ENCODE results near the gene RAD52. TPM values are rescaled to one million over a fixed set of nuclear protein-coding genes. Genes with fewer than 3 reads are reported as not detected.

The RAD52 gene
- total RNA-seq, 1 experiment from 2014 or later: 15.3 TPM

GRCh38 chr12:922285-922684, 27.2 kb downstream of the RAD52 start:
- no peak overlapping the region for H3K4me2 ChIP-seq (ENCODE audit: insufficient read depth, insufficient read length, low read length)
- DNase-seq: no peak
- no peak overlapping the region for H4K5ac ChIP-seq (ENCODE audit: insufficient read length, low read depth, low read length)
- no peak for TF ChIP-seq CTCF (conservative IDR thresholded peaks at IDR 0.05)
- H2BK5ac ChIP-seq (ENCODE audit: insufficient read length, low read length): no peak overlapping the region
- H3K4me3 Mint-ChIP-seq: no peak overlapping the region
- H3K27me3 Mint-ChIP-seq (ENCODE audit: low read depth): no peaks in the 10 kb centered on the region
- no peak overlapping the region for H2BK15ac ChIP-seq (ENCODE audit: low read depth, low read length)
- H2BK120ac ChIP-seq (ENCODE audit: low read depth, low read length, poor library complexity, severe bottlenecking): no peak overlapping the region
- no peaks in the 10 kb centered on the region for H3K23me2 ChIP-seq (ENCODE audit: insufficient read length, low read depth, low read length, poor library complexity, severe bottlenecking)
- no peak overlapping the region for H3K14ac ChIP-seq (ENCODE audit: insufficient read depth, low read length)
- no peak overlapping the region for H4K91ac ChIP-seq (ENCODE audit: insufficient read length, low read depth, low read length)
- H4K8ac ChIP-seq (replicated peaks; ENCODE audit: insufficient read length, low read depth, low read length): no peak overlapping the region
- WGBS (ENCODE audit: extremely low coverage, insufficient read length, low lambda C conversion rate): no CpG with 5 or more reads among the region's 2 CpGs
- H3K79me1 ChIP-seq (ENCODE audit: insufficient read depth, low read depth, low read length, poor library complexity, severe bottlenecking): no peaks in the 10 kb centered on the region
- H3K27ac Mint-ChIP-seq: no peak overlapping the region
- H2AFZ ChIP-seq (ENCODE audit: low read length): no peak overlapping the region
- no peaks in the 10 kb centered on the region for H3K4me1 ChIP-seq (ENCODE audit: insufficient read depth, low read length)
- H3K4ac ChIP-seq (ENCODE audit: low read depth, low read length): no peak overlapping the region
- no peaks in the 10 kb centered on the region for H3K4me1 Mint-ChIP-seq
- no peaks in the 10 kb centered on the region for H3K79me2 ChIP-seq (ENCODE audit: insufficient read depth, low read length)
- H3K9me3 Mint-ChIP-seq: no peaks in the 10 kb centered on the region; a peak in 2 of 5 replicates
- H2BK20ac ChIP-seq (ENCODE audit: low read depth, low read length, poor library complexity, severe bottlenecking): no peak overlapping the region
- H3K36me3 Mint-ChIP-seq (ENCODE audit: insufficient read depth in 1 of 3, low read depth in 3 of 3): peaks cover 29 to 70% (median 64%) of the 10 kb centered on the region in 3 experiments; a peak in 6 of 7 replicates
- no peaks in the 10 kb centered on the region for H3K27me3 ChIP-seq (ENCODE audit: insufficient read depth, low read length)
- no peak overlapping the region for H2BK12ac ChIP-seq (ENCODE audit: insufficient read length, low read depth, low read length)
- no peak overlapping the region for H3K9ac ChIP-seq (ENCODE audit: extremely low read depth, insufficient read length, low read length)
- no peak overlapping the region for H3T11ph ChIP-seq (ENCODE audit: low read length)
- no peaks in the 10 kb centered on the region for H4K20me1 ChIP-seq (ENCODE audit: control insufficient read depth, insufficient read depth, insufficient read length)
- H3K27ac ChIP-seq (ENCODE audit: insufficient read length, low read depth, low read length): no peak overlapping the region
- H3K23ac ChIP-seq (ENCODE audit: insufficient read length, low read depth, low read length): no peak overlapping the region
- H2AK5ac ChIP-seq (ENCODE audit: insufficient read length, low read length): no peak overlapping the region
- H3K18ac ChIP-seq (ENCODE audit: insufficient read length, low read depth, low read length): no peak overlapping the region
- H3K9me3 ChIP-seq (ENCODE audit: control insufficient read depth, low read depth, low read length): no peaks in the 10 kb centered on the region
- H3K56ac ChIP-seq (ENCODE audit: insufficient read length, low read depth, low read length): no peak overlapping the region
